RWPE1 (cell line): ENCODE data around the gene MICU2.
A peak's percentile ranks its signal among the peaks of the same experiment; 100 is the strongest.

Experiments
- CTCF ChIA-PET: fragments of 350-600 bp; sonication (Branson Sonifier 250); formaldehyde crosslinking; extraction: SDS; loops from one replicate; lab custom pipeline; 2021; lab: Yijun Ruan, JAX
- POLR2A ChIA-PET: fragments of 400-600 bp; formaldehyde crosslinking; extraction: SDS; loops from one replicate; lab custom pipeline; 2020; ENCODE audit warnings: antibody characterized with exemption; ENCODE audit not compliant: low non-redundant PET; lab: Yijun Ruan, JAX
- DNase-seq: peaks from one replicate; pipeline ENCODE4 v3.0.0; 2012; ENCODE audit warnings: low spot score
- H3K27ac ChIP-seq: fragments of 450-650 bp; 2 replicates; pipeline ENCODE4 v1.5.1; 2017
- CTCF ChIP-seq: fragments of 450-650 bp; conservative IDR thresholded peaks from 2 replicates; pipeline ENCODE4 v1.5.1; 2017; ENCODE audit warnings: low read depth, mild to moderate bottlenecking

The MICU2 gene

GRCh38 chr13:21541271-21541670 lies 62.7 kb downstream of the MICU2 start:
- no peak overlapping the region for H3K27ac ChIP-seq
- ChIA-PET POLR2A (no interaction called here), CTCF (no interaction called here)
- peak; percentile 25 for DNase-seq
- TF ChIP-seq CTCF: no peak

- ChIA-PET POLR2A (no interaction called here), CTCF (no interaction called here)
- H3K27ac ChIP-seq: no peak overlapping the region
- no peak for TF ChIP-seq CTCF
- DNase-seq: no peak
Measured at GRCh38 chr13:21539687-21540086, 64.3 kb downstream of the MICU2 start.

- no peak overlapping the region for H3K27ac ChIP-seq
- no peak for TF ChIP-seq CTCF
- ChIA-PET CTCF (no interaction called here), POLR2A (no interaction called here)
- DNase-seq: no peak
Measured at GRCh38 chr13:21538753-21539152, 65.2 kb downstream of the MICU2 start.

- DNase-seq: no peak
- POLR2A ChIA-PET: no interaction called here
- H3K27ac ChIP-seq: no peak overlapping the region
- CTCF ChIA-PET: no interaction called here
- no peak for TF ChIP-seq CTCF
Measured at GRCh38 chr13:21538280-21538679, 65.7 kb downstream of the MICU2 start.

- no peak for TF ChIP-seq CTCF
- CTCF ChIA-PET: no interaction called here
- POLR2A ChIA-PET: no interaction called here
- H3K27ac ChIP-seq: no peak overlapping the region
- no peak for DNase-seq
Measured at GRCh38 chr13:21537105-21537504, 66.9 kb downstream of the MICU2 start.

- ChIA-PET POLR2A (no interaction called here), CTCF (no interaction called here)
- H3K27ac ChIP-seq: no peak overlapping the region
- no peak for DNase-seq
- TF ChIP-seq CTCF: no peak
Measured at GRCh38 chr13:21534760-21535159, 69.2 kb downstream of the MICU2 start.

GRCh38 chr13:21531455-21531854 lies 72.5 kb downstream of the MICU2 start:
- ChIA-PET CTCF (no interaction called here), POLR2A (no interaction called here)
- no peak for DNase-seq
- no peak for TF ChIP-seq CTCF
- no peak overlapping the region for H3K27ac ChIP-seq
